TTC549 (cell line): ENCODE measurements around the gene DNAH1.
"Not testable (repeated sequence)": the region's sequence is repeated elsewhere in the genome, so short reads cannot be mapped to it uniquely, and the experiment has no call there.

Experiments used
- FAIRE-seq: peaks from 2 replicates; lab custom pipeline; 2012; peaks lifted over from hg19 to GRCh38; lab: Jason Lieb, UNC

Gene DNAH1

DNA sequence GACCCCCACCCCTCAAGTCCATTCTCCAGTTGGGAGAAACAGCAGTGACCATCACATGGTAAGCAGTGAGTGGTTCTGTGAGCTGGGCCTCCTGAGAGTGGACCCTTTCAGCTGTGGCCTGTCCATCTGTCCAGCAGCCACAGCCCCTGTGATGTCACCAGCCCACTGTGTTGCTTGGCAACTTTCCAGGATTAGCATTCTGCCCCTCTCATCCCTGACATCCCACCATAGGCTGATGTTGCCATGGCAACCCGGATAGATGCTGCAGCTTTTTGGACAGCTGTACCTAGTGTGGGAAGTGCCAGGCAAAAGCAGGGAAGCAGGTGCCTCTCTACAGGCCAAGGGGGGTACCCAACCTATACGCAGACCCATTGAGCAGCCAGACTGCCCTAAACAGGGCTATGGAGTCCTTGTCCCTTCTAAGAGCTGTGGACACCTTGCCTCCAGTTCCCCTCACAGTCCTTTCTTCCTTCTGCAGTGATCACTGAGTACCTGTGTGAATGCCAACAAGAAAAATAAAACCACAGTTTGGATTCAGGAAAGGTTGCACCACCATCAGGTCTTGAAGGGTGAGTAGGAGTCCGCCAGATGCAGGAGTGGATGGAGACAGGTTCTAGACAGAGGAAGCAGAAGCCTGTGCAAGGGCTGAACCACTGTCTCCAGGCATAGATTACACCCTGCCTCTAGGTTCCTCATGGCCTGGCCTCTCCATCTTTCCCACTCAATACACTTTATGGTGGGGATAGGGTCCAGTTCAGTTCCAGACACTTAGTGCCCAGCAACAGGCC is at the start of gene DNAH1:
Gene DNAH1, plus strand, starts transcription at position 343 of the 788 bp plus-strand sequence. CDS start 6,124 bp downstream, outside the sequence.
- FAIRE-seq = no peak

DNA sequence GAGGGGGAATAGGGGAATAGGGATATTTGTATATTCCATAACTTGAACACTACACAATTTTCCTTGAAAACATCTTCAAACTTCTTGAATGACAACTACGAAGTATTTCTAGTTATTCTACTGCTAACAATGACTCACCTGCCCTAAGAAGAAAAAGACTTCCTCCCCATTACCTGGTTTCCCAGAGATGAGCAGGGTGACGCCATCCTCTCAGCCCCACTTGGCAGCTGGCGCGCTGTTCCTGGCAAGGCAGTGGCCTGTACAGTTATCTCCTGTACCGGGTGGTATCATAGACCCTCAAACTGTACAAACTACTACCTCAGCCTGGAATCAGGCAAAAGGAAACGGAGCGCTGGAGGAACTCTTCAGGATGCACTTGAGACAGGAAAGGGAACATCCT is 48.1 kb upstream of the DNAH1 start:
- no peak for FAIRE-seq

DNA sequence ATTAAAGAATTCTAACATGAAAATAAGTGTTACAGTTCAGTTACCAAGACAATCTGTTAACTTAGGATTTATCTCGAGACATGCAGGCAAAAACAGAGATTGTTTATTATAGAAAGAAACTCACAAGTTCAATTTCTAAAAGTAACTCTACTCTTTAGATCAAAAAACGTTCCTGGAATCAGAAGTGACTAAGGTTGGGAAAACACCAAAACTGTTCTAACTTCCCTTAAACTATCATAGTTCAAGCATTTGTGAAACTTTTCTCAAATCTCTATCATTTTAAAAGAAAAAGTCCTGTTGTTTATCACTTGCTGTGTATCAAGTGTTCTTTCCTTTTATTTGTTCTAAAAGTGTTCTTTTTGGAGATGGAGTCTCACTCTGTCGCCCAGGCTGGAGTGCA is 46.3 kb upstream of the DNAH1 start:
- no peak for FAIRE-seq

DNA sequence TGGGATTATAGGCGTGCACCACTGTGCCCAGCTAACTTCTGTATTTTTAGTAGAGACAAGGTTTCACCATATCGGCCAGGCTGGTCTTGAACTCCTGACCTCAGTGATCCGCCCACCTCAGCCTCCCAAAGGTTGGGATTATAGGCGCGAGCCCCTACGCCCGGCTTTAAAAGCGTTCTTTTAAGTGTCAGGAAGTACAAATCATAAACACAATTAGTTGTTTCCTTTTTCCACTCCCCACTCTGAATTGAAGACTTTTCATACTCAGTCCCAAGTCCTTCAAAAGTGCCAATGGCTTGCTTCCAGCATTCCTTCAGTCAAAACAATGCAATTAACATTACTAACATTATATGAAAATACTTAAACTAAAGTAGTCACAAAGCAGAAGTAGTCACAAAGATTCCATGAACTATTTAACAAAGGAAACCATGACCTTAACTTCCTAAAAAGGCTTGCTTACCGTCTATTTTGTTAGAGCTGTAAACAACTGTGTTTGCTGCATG is 45.8 kb upstream of the DNAH1 start:
- FAIRE-seq = no peak

DNA sequence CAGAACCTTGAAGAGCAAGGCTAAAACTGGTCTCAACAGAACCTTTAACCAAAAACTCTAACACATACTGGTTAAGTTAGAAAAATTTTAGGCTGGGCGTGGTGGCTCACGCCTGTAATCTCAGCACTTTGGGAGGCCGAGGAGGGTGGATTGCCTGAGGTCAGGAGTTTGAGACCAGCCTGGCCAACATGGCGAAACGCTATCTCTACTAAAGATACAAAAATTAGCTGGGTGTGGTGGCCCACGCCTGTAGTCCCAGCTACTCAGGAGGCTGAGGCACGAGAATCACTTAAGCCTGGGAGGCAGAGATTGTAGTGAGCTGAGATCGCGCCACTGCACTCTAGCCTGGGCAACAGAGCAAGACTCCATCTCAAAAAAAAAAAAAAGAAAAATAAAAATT is 43.9 kb upstream of the DNAH1 start:
- FAIRE-seq = not testable (repeated sequence)

DNA sequence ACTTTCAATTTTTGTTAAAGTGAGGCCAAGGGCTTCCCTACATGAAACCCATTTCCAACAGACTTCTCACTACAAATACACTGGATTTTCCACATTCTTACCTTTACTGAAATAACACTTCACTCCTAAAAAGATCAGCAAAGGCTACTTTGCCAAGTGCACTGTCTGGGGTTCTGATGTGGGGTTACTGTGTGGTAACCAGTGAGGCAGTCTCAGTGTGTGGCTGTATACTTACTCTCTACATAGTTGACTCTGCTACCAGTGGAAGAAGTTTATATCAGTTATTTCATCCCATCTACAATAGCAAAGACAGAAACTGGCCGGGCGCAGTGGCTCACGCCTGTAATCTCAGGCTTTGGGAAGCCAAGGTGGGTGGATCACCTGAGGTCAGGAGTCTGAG is 43.3 kb upstream of the DNAH1 start:
- FAIRE-seq = no peak

DNA sequence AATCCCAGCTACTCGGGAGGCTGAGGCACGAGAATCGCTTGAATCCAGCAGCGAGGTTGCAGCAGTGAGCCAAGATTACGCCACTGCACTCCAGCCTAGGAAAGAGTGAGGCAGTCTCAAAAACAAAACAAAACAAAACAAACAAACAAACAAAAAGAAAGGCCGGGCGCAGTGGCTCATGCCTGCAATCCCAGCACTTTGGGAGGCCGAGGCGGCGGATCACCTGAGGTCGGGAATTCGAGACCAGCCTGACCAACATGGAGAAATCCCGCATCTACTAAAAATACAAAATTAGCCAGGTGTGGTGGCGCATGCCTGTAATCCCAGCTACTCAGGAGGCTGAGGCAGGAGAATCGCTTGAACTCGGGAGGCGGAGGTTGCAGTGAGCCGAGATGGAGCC is 41.3 kb upstream of the DNAH1 start:
- not testable (repeated sequence) for FAIRE-seq

DNA sequence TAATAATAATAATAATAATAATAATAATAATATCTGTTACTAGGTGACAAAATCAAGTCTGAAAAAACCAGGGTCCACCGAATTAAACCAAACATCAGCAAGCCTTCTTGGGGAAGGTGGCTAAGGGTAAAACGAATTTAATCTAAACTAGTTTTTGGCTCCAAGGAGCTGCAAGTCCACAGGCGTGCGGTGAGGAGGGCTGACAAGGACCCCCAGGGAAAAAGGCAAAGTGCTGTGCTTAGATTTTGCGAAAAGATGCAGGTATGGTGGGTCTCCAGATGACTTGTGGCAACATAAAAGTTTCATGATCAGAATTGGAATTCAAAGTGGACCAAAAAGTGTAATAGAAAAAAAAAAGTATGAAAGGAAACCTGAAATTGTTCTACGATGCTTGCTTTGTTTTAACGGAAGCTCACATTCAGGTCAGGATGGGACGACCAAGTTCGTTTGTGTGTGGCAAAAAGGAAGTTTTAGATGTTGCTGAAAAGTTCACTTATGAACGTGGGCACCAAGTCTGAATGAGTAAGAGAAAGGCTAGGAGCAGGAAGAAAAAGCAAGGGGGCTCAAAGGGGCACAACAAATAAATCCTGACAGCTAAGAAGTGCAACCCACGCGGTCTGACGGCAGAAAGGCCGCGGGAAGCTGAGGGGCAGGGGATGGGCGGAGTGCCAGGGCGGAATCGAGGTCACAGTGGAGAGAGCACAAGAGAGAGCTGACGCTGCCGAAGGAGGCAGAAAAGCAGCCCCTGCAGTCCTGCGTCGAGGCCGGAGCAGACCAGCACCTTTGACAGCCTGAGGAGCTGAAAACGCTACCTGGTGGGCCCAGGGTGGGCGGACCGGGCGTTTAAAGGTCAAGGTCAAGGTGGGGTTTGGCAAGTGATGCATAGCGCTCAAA is 38.8 kb upstream of the DNAH1 start:
- FAIRE-seq = no peak

DNA sequence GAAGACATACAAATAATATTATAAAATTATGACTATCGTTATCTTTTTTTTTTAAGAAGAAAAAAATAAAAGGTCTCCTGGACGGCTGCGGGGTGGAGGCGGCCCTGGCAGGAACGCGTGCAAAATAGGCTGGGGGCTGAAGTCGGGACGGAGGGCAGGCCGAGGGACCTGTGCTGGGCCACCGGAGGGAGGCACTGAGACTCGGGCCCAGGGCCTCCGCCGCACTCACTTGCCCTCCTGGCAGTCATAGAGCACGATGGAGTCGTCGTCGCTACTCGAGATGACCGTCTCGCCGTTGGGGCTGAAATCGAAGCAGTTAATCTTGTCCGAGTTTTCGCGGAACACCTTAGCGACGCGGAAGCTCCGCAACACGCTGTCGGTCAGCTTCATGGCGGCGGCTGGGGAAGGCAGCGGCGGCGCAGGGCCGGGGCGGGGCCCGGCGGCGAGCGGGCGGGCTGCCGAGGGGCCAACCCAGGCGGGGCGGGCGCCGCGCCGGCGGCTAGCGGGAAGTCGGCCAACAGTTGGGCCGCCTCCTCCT is 38.1 kb upstream of the DNAH1 start:
- no peak for FAIRE-seq

DNA sequence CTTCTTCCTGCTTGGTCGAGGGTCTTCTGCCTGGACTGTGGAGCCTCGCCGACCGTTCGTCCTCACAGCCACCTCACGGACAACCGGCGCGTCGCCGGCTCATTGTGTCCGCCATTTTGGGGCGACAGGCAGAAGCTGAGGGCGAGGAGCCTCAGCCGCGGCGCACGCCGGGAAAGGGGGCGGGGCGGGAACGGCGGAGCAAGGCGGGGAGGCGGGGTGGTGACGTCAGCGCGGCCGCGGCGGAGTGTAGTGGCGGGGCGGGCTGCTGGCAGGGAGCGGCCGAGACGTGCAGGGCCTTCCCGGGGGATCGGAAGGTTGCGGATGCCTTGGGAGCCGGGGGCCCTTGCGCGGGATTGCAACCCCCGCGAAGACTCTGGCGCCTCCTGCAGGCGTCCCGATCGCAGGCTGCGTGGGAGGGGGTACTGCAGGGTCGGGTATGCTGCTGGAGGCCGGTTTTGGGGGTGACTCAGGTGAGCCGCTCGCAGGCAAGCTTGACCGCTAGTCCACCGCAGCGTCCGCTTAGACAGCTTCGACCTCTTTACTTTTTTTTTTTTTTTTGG is 37.5 kb upstream of the DNAH1 start, which contains the start of gene WDR82:
Gene WDR82, minus strand, starts transcription at position 140 of the 560 bp plus-strand sequence. CDS start 288 bp downstream, outside the sequence.
- FAIRE-seq = no peak

DNA sequence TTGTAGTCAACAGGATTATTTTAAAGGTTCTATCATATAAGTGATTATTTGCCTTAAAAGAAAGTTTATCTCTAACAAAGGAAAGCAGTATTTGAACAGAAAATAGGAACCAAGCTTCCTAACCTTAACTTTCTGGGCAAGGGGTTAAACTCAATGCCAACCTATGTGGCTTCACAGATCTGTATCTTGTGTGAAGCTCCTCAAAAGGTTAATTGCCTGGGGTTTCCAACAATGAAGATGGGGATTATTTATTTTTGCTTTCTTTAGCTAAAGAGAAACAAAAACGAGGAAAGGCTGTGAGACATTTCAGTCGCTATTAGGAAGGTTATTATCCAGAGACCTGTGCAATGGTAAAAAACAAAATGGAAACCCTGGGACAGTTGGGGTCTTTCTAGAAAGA is 36.5 kb upstream of the DNAH1 start:
- FAIRE-seq = no peak

DNA sequence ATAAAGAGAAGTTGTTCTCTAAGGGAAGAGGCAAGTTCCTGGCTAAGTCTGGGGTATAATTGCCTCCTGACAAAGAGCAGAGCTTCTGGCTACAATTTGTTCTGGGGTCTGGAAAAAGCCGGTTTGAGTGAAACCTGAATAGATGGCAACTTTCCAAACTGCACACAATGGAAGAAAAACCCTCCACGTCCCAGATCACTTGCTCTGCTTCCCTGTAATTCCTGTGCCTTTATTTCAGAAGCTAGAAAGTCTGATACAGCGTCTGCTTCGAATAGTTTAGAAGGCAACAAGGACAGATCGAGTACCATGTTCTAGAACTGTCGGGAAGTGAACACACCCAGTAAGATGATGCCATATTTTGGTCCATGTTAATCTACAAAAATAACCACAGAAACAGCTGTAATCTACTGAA is 36.1 kb upstream of the DNAH1 start:
- no peak for FAIRE-seq

DNA sequence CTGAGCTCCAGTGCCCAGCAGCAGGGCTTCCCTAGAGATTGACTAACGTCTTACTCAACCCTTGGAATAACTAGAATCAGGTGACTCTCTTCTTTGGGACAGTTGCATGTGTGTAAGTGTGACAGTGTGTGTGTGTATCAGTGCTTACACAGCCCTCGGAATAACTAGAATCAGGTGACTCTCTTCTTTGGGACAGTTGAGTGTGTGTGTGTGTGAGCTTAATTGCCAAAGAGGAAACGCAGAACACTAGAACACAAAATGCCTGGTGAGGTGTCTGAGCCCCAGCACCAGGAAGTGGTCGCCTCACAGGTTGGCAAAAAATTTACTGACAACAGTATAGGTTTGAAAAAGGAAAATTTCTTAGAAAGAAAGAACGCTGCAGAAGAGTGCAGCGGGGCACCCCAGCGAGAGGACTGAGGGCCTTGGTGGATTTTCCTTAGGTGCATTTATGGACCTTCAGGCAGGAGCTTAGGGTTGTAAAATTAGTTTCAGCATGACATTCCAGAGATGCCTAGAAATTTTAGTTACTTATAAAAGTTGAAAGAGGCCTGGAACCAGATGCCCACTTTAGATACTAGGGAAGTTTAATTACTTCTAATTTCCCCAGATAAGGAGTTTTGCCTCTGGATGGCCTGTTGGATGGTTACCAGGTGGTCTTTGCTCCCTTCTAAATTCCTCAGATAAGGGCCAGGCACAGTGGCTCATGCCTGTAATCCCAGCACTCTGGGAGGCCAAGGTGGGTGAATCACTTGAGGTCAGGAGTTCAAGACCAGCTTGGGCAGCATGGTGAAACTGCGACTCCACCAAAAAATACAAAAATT is 33.9 kb upstream of the DNAH1 start:
- no peak for FAIRE-seq

DNA sequence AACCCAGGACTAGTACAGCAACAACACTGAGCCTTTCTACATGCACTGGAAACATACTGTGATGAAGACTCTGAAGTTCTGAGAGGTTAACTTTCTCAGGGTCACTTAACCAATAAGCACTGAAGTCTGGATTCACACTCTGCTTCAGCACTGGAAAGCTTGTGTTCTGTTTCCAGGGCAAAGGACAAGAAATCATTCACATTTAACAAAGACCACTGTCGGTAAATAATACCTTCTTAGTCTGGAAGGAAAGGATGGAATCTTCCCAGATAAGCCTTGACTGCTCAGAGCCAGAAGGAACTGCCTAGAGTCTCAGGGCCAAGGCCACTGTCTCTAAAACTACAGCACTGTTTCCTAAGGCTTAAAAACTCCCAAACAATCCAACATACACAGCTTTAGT is 32.8 kb upstream of the DNAH1 start:
- no peak for FAIRE-seq

DNA sequence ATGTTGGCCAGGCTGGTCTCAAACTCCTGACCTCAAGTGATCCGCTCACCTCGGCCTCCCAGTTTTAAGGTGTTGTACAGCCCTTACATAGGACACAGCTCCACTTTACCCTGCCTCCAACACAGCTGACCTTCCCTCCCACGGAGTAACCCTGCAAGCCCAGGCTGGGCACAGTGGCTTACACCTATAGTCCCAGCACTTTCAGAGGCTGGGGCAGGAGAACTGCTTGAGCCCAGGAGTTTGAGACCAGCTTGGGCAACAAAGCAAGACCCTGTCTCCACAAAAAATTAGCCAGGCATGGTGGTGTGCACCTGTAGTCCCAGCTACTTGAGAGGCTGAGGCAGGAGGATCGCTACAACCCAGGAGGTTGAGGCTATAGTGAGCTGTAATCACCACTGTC is 32.1 kb upstream of the DNAH1 start:
- FAIRE-seq = not testable (repeated sequence)

DNA sequence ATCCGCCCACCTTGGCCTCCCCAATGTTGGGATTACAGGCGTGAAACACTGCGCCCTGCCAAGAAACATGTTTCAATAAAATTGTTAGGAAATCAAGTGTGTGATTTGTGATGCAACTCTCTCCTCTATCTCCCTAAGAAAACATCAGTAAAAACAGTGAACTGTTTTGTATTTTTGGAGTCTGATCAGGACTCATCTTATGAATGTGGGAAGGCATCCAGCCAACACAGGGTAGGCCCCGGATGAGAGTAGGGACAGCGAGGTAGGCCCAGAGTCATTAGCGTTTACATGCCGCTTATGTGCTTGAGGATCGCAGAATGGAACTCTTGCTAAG is 29.4 kb upstream of the DNAH1 start:
- no peak for FAIRE-seq

DNA sequence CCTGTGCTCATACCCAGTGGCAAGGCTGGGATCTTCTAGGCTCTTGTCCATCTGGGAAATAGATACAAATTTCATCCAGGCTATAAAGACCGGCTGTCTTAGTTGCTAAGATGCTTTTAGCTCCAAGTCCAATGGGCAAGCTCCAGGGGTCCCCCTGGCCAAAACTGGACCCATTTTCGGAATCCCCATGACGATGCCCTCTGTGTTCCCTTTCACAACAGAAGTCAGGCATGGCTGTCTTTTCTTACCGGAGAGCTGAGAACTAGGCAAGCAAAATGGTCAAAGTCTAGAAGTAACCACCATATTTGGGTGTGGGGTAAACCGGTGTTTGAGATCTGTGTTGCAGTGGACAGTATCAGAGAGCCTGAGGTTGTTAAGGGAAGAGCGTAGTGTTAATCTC is 27.4 kb upstream of the DNAH1 start:
- FAIRE-seq = no peak

DNA sequence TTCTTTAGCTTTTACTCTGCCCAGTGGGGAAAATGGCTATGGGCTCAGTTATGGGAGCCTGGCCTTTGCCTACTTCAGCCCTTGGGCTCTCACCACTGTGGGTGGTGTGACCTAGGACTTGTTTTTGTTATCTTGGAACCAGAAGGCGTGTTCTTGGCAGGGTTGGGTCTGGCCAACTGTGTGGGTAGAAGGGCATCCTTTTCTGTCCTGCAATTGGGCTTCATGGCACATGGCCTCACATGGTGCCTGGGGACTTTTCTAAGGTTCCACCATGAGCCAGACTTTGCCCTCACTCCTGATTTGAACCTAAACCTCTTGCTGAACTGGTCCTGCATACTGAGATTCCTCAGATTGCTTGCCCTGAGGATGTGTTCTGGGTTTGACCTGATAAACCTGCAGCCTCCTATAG is 26.8 kb upstream of the DNAH1 start:
- FAIRE-seq = no peak

DNA sequence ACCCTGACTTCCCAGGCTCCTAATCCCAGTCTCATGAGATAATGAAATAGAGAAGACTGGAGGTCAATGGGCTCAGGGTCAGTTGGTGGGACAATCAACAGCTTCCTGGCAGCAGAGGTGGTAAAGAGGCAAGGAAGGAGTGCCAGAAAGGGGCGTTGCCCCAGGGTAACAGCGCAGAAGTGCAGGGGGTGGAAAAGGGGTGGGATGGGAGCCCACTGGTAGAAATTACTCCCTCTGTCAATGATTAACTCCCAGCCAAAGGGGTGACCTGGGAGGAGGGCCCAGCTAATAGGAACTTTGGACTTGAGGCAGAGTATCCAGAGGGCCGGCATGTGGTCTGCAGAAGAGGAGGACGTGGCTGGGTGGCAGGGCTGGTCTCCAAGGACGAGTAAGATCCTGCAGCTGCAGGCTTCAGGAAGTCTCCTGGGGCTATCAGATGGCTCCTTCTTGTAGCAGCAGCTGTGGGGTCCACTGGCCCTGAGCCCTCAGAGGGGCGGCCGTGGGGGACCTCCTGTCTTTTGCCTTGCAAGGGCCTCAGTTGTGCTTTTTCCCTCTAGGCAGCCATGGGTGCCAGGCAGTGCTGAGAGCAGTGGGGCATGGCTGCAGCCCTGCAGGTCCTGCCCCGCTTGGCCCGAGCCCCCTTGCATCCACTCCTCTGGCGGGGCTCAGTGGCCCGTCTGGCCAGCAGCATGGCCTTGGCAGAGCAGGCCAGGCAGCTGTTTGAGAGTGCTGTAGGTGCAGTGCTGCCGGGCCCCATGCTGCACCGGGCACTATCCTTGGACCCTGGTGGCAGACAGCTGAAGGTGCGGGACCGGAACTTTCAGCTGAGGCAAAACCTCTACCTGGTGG is 26.1 kb upstream of the DNAH1 start:
- FAIRE-seq = no peak

DNA sequence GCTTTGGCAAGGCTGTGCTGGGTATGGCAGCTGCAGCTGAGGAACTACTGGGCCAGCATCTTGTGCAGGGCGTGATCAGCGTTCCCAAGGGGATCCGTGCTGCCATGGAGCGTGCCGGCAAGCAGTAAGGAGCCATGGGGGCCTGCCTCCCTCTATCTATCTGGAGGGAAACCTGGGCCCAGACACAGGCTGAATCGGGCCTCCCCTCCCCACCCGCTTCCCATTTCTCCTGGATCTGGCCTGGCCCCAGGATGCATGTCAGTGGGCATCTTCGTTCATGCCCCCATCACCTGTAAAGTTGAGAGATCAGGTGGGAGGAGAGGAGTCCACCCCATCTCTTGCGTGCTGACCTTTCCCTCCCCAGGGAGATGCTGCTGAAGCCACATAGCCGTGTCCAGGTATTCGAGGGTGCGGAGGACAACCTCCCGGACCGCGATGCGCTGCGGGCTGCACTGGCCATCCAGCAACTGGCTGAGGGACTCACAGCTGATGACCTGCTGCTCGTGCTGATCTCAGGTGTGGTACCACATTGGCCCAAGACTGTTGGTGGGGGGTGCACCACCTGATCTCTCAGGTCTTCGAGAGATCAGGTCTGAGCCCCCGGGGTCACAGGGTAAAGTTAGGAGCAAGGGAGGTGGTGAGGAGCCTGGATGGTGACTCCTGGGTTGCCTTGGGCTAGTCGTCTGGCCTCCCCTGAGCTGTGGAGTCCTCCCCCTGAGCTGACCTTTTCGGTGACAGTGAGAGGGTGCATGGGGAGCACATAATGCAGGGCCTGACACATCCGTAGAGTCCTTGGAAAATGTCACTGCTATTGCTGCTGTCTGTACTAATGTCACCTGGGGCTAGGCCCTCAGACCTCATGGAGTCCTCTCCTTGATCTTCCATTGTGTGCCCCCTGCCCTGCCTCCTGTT is 25.3 kb upstream of the DNAH1 start:
- no peak for FAIRE-seq
